ENCODE data around the gene SLC9A9. TPM values are rescaled to one million over a fixed set of nuclear protein-coding genes. Genes with fewer than 3 reads are reported as not detected.

SLC9A9 gene
- total and polyA plus RNA-seq, 8 donors, result 0.58 to 29.7 (median 14.0) TPM

DNA sequence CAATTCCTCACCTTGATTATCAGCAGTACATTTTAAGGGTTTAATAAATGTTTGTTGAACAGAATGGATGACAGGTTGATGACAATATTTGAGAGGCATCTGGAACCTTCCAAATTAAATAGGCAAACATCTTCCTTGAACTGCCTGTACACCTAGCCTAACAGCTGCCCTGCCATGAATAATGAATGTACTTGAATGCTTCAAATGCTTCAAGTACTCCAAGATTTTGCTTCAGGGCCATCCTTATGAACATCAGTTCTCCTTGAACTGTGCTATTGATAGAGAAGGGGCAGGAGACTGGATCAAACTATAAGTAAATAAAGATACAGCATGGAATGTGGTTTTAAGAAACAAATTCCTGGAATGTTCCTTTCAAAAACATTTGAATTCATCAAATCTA lies 591.9 kb downstream of the SLC9A9 start:
- no peak for TF ChIP-seq POLR2A (IDR thresholded peaks at IDR 0.05)
- no peak for TF ChIP-seq POLR2AphosphoS5 (IDR thresholded peaks at IDR 0.05)
- no peak for TF ChIP-seq EP300 (IDR thresholded peaks at IDR 0.05)
- TF ChIP-seq, protein P1, sequence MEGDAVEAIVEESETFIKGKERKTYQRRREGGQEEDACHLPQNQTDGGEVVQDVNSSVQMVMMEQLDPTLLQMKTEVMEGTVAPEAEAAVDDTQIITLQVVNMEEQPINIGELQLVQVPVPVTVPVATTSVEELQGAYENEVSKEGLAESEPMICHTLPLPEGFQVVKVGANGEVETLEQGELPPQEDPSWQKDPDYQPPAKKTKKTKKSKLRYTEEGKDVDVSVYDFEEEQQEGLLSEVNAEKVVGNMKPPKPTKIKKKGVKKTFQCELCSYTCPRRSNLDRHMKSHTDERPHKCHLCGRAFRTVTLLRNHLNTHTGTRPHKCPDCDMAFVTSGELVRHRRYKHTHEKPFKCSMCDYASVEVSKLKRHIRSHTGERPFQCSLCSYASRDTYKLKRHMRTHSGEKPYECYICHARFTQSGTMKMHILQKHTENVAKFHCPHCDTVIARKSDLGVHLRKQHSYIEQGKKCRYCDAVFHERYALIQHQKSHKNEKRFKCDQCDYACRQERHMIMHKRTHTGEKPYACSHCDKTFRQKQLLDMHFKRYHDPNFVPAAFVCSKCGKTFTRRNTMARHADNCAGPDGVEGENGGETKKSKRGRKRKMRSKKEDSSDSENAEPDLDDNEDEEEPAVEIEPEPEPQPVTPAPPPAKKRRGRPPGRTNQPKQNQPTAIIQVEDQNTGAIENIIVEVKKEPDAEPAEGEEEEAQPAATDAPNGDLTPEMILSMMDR (IDR thresholded peaks at IDR 0.05), result no peak
- Histone ChIP-seq H3K27me3 (no peaks in the 10 kb centered on the region), H3K27ac (no peak overlapping the region), H3K4me1 (no peaks in the 10 kb centered on the region), H3K9me3 (no peaks in the 10 kb centered on the region), H3K36me3 (no peaks in the 10 kb centered on the region), H3K4me3 (no peak overlapping the region)
- intact Hi-C loops (cut with DNase I; ENCODE audit: low total_unique reads), result no loop called here
- DNase-seq, result no peak

DNA sequence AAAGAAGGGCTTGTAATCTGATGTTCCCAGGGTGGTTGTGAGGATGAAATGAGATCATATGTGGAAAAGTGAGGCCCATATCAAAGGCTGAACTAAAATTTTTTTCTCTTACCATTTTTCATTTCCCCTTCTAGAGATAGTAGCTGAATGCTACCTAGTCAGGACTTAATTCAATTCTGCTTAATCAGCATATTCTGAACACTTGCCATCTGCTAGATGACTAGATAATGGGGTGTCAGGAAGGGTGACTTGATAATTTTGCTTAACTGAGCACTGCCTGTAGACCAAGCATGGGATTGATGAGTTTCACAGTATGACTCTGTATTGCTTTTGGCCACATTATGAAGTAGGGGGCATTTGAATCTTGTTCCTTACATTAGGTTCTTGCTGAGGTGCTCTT lies 592.5 kb downstream of the SLC9A9 start:
- no peak overlapping the region for H3K27ac ChIP-seq
- intact Hi-C loops (cut with DNase I; ENCODE audit: low total_unique reads), result no loop called here
- no peak for DNase-seq
- H3K4me1 ChIP-seq, result no peaks in the 10 kb centered on the region
- TF ChIP-seq EP300 (IDR thresholded peaks at IDR 0.05), result no peak
- no peak for TF ChIP-seq POLR2A (IDR thresholded peaks at IDR 0.05)
- TF ChIP-seq, protein P1 (IDR thresholded peaks at IDR 0.05), result no peak
- TF ChIP-seq POLR2AphosphoS5 (IDR thresholded peaks at IDR 0.05), result no peak
- H3K9me3 ChIP-seq, result no peaks in the 10 kb centered on the region
- H3K27me3 ChIP-seq, result no peaks in the 10 kb centered on the region
- H3K36me3 ChIP-seq, result no peaks in the 10 kb centered on the region
- no peak overlapping the region for H3K4me3 ChIP-seq

DNA sequence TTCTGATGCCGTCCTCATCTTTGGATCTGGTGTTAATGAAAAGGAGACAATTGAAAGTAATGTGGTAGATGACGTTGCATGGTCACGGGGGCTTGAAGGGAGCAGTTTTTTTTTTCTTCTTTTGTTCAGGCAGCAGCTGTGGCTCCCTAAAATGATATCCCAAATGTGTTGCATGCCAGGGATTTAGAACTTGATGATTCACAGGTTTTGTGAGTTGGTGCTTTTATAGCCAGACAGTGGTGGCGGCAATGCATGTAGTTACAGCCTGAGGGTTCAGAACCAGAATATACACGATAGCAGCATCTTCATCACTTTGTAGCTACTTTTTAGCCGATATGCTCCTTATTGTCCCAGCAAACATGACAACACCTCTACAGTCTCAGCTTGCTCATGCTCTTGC lies 595.3 kb downstream of the SLC9A9 start:
- 87 to 94% (median 90%) methylated on average over 6 of the region's 6 CpGs for WGBS, 5 donors
- intact Hi-C loops (cut with DNase I; ENCODE audit: low total_unique reads), result no loop called here

DNA sequence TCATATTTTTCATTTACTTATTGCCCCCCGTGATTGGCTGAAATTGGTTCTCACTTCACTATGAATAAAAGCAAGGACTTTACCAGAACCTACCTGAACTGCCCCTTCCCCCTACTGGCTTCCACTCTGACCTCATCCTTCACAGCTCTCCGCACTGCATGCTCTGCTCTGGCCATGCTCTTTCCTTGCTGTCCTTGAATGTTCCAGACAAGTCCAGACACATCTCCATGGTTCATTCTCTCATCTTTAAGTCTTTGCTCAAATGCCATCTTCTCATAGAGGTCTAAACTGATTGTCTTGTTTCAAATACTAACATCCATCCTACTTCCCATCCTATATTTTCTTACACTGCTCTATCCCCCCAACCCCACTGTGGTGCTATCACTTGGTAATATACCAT lies 599.3 kb downstream of the SLC9A9 start:
- WGBS, 5 donors, result 92 to 98% (median 95%) methylated on average over 2 of the region's 2 CpGs
- intact Hi-C loops (cut with DNase I; ENCODE audit: low total_unique reads), result no loop called here
- no peaks in the 10 kb centered on the region for H3K27me3 ChIP-seq
- H3K9me3 ChIP-seq, result no peaks in the 10 kb centered on the region
- DNase-seq, result no peak
- H3K4me1 ChIP-seq, result no peaks in the 10 kb centered on the region
- TF ChIP-seq POLR2A (IDR thresholded peaks at IDR 0.05), result no peak
- no peak for TF ChIP-seq POLR2AphosphoS5 (IDR thresholded peaks at IDR 0.05)
- TF ChIP-seq EP300 (IDR thresholded peaks at IDR 0.05), result no peak
- TF ChIP-seq, protein P1 (IDR thresholded peaks at IDR 0.05), result no peak
- no peaks in the 10 kb centered on the region for H3K36me3 ChIP-seq
- H3K4me3 ChIP-seq, result no peak overlapping the region
- H3K27ac ChIP-seq, result no peak overlapping the region

More for the DNA sequence above, 595.3 kb downstream of the SLC9A9 start:
- Histone ChIP-seq H3K4me1 (no peaks in the 10 kb centered on the region), H3K36me3 (no peaks in the 10 kb centered on the region), H3K27me3 (no peaks in the 10 kb centered on the region), H3K27ac (no peak overlapping the region), H3K9me3 (no peaks in the 10 kb centered on the region), H3K4me3 (no peak overlapping the region)
- no peak for TF ChIP-seq POLR2A (IDR thresholded peaks at IDR 0.05)
- TF ChIP-seq EP300 (IDR thresholded peaks at IDR 0.05), result no peak
- TF ChIP-seq POLR2AphosphoS5 (IDR thresholded peaks at IDR 0.05), result no peak
- TF ChIP-seq, protein P1 (IDR thresholded peaks at IDR 0.05), result no peak
- DNase-seq, result no peak
